Subcutaneous adipose tissue (tissue), 4 donors: ENCODE results near the gene WNK1. TPM values are rescaled to one million over a fixed set of nuclear protein-coding genes. Genes with fewer than 3 reads are reported as not detected.
A peak's percentile ranks its signal among the peaks of the same experiment; 100 is the strongest.

ENCODE experiments used
- CTCF ChIP-seq: fragments of 450-650 bp; IDR thresholded peaks from one replicate; pipeline ENCODE4 v1.5.1; 2016; ENCODE audit warnings: low read depth, mild to moderate bottlenecking, control low read depth, antibody characterized with exemption, moderate library complexity
- total RNA-seq, 4 donors: library from RNA; depleted of rRNA; stranded (reverse); fragments of >200 nt; gene quantifications; one replicate each; pipeline ENCODE4 v1.1.0, GENCODE V29; 2016

Gene WNK1
- total RNA-seq, 4 donors from 2014 or later: 208 to 631 (median 301) TPM

DNA sequence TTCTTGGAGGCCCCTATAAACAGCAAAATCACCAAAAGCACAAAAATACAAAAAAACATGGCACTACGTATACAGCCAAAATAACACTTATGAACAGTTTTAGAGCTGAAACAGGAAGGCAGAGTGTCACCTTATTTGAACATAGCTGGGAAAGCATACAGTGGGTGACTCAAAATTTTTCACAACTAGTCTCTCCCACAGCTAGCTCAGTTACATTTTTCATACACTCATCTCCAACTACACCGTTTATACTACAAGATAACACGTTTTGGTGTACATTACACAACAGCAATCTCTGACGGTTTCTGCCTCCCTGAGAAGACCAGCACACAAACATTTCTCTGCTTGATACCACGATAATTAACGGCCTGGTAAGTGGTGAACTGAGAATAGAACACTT is 194.3 kb downstream of the WNK1 start:
- no peak for TF ChIP-seq CTCF

DNA sequence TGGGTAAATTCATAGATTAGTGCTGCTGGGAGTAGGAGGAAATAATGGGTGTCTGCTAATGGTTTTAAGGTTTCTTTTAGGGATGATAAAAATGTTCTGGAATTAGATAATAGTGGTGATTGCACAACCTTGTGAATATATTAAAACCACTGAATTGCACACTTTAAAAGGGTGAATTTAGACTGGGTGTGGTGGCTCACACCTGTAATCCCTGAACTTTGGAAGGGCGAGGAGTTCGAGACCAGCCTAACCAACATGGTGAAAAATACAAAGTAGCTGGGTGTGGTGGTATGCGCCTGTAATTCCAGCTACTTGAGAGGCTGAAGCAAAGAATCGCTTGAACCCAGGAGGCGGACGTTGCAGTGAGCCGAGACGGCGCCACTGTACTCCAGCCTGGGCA is 195.9 kb downstream of the WNK1 start:
- no peak for TF ChIP-seq CTCF

- peak; percentile 48 for TF ChIP-seq CTCF
Observed at GRCh38 chr12:949453-950191, 197.2 kb downstream of the WNK1 start, which contains the start of gene RAD52. RAD52 (minus strand) TSS chr12:949694; CDS start chr12:933058, 16,636 bp downstream.

DNA sequence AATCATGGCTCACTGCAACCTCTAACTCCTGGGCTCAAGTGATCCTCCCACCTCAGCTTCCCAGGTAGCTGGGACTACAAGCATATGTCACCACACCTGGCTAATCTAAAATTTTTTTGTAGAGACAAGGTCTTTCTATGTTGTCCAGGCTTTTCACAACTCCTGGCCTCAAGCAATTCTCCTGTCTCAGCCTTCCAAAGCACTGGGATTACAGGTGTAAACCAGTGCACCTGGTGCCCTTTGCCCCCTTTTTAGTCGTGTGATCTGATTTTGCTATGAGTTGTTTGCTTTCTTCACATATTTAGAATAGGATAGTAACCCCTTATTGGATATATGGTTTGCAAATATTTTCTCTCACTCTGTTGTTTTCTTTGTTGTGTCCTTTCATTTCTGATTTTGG is 198.8 kb downstream of the WNK1 start:
- no peak for TF ChIP-seq CTCF

- no peak for TF ChIP-seq CTCF
Observed at GRCh38 chr12:953776-954175, 201.4 kb downstream of the WNK1 start.

- TF ChIP-seq CTCF: no peak
Observed at GRCh38 chr12:954741-955140, 202.4 kb downstream of the WNK1 start.

- no peak for TF ChIP-seq CTCF
Observed at GRCh38 chr12:955939-956338, 203.6 kb downstream of the WNK1 start.
